GM11168 (cell line): Measurements from ENCODE around the gene CLEC17A.
"Not testable (repeated sequence)": the region's sequence is repeated elsewhere in the genome, so short reads cannot be mapped to it uniquely, and the experiment has no call there.

Experiments
- in situ Hi-C: fragments of 300-500 bp; cut with MboI; formaldehyde crosslinking; loops from one replicate; pipeline ENCODE4 v1.12.0; 2022; ENCODE audit warnings: low sequenced_read_pairs; ENCODE audit not compliant: unreplicated experiment

Gene CLEC17A

DNA sequence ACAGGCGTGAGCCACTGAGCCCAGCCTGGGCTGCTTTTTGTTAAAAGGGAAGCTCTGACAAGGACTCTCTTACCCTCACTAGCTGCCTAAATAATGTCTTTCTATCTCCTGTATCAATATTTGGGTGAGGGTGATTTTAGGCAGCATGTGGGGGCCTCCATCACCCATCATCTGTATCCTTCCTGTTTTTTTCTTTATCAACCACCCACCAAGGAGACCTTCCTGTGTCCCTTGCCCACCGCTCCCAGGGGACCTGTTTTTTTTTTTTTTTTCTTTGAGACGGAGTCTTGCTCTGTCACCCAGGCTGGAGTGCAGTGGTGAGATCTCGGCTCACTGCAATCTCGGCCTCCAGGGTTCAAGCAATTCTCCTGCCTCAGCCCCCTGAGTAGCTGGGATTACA lies 5.6 kb upstream of the CLEC17A start:
- in situ Hi-C loops = no loop called here

DNA sequence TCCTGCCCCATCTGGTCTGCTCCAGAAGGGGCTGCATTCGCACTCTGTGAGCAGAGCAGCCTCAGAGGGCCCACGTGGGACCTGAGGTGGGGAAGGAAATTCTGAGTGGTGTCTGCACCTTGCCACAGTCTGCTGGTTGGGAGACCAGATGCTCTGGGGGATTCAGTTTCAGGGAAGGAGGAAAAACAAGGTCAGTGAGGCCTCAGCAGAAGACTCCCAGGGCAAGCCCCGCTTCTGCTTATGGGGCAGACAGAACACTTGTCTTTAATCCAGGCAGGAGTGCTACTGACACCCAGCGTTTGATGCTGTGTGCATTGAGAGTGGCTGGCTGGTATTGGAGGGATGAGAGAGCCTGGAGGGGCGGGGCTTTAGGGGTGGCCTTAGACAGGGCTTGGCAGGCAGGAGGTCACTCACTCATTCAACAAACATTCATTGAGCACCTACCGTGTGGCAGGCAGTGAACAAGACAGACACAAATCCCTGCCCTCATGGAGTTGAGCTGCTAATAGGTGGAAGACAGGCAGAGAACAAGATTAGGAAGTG lies 4.9 kb upstream of the CLEC17A start:
- in situ Hi-C loops = no loop called here

DNA sequence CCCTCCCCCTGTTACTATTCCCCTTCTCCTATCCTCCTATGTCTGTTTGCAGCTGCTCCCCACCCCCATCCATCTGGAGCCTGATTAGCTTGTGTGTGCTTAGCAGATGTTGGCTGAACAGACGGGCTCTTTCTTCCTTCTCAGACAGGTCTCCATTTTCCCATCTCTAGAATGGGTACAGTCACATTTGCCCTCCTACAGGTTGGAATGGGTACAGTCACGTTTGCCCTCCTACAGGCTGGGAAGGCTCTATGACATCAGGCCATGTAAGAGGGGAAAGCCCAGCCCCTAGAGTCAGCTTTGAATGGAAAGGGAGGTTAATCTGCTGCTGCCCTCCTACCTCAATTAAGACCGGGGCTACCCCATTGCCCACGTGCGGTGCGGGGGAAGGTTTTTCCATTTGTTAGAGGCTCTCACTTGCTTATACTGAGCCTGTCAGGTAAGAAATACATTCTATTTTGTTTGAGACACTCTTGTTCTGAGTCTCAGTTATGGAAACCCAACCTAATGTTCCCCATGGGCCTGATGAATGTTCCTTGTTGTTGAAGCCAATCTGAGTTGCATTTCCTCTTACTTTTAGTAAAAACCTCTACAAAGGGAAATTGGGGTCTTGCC lies 2.2 kb upstream of the CLEC17A start:
- in situ Hi-C loops = no loop called here

DNA sequence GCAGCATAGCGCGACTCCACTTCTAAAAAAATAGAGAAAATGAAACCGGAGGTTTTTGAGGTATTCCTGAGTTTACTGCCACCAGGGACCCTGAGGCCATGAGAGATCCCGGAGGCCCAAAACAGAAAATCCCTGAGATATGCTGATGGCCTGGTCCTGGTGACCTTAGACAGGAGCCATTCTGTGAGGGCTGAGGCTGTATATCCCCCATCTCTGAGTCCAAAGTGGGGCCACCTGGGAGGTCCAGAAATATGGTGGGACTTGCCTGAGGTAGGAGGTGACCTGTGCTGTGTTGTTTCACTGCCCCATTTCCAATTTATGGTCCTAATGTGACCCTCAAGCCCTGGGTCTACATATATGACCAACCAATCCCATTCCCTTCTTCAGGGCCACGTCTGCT lies 1.5 kb downstream of the CLEC17A start:
- in situ Hi-C loops = not testable (repeated sequence)

DNA sequence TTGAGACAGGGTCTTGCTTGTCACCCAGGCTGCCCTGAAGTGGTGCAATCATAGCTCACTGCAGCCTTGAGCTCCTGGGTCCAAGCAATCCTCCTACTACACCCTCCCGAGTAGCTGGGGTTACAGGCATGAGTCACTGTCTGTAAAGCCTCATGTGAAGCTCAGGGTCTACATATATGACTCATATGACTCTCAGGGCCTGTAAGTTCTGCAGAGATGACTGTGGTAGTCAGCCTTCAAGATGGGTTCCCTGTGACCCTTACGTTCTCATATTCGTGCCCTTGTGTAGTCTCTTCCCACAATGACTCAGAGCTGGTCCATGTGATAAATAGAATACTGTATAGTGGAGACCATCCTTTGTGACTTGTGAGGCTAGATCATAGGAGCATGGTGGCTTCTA lies 2.3 kb downstream of the CLEC17A start:
- in situ Hi-C loops = not testable (repeated sequence)

DNA sequence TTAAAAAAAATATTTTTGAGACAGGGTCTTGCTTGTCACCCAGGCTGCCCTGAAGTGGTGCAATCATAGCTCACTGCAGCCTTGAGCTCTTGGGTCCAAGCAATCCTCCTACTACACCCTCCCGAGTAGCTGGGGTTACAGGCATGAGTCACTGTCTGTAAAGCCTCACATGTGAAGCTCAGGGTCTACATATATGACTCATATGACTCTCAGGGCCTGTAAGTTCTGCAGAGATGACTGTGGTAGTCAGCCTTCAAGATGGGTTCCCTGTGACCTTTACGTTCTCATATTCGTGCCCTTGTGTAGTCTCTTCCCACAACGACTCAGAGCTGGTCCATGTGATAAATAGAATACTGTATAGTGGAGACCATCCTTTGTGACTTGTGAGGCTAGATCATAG lies 6.5 kb downstream of the CLEC17A start:
- in situ Hi-C loops = not testable (repeated sequence)

DNA sequence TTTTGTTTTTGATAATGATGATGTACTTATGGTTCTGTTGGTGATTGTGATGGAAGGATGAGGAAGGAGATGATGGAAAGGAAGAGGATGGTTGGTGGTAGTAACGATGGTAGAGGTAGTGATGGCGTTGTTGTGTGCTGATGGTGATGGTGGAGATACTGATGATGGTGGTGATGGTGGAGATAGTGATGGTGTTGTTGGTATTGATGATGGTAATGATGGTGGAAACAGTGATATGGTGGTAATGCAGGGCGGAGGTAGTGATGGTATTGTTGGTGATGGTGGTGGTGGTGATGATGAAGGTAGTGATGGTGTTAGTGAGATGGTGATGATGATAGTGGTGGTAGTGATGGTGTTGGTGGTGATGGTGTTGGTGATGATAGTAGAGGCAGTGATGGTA lies 12.7 kb downstream of the CLEC17A start:
- in situ Hi-C loops = no loop called here

DNA sequence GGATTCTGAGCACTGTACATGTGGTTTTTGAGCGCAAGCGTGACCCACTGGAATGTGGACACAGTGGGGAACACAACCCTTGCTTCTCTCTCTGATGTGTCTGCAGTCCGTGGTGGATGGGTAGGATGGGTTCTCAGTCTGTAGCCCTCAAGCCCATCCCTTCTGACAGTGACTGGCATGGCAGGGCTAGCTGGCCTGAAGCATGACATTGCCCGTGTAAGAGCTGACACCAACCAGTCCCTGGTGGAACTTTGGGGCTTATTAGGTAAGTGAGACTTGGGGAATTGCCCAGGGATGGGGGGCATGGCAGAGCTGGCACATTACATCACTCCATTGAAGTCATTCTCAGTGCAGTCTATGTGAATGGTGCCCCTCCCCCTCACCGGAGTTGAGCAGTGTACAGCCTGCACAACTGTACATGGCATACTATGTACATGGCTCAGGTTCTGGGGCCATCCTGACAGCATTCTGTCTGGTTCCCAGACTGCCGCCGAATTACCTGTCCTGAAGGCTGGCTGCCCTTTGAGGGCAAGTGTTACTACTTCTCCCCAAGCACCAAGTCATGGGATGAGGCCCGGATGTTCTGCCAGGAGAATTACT lies 16.8 kb downstream of the CLEC17A start:
- in situ Hi-C loops = no loop called here

DNA sequence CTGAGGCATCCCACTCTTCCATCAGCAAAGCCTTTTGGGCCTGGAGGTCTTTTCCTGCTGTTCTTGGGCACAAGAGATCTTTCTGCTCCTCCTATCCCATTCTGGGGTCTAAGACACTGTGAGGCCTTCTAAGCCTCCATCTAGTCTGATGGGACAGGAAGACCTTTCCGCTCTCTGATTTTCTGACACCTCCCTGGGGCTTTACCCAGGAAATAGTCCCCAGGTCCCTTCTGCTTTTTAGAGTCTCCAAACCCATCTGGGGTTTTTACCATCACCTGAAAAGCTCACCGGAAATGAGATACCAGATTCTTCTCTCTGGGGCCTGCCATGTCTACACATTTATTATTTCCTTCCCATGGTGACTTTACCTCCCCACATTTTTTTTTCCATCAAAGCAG lies 21.1 kb downstream of the CLEC17A start:
- in situ Hi-C loops = no loop called here

DNA sequence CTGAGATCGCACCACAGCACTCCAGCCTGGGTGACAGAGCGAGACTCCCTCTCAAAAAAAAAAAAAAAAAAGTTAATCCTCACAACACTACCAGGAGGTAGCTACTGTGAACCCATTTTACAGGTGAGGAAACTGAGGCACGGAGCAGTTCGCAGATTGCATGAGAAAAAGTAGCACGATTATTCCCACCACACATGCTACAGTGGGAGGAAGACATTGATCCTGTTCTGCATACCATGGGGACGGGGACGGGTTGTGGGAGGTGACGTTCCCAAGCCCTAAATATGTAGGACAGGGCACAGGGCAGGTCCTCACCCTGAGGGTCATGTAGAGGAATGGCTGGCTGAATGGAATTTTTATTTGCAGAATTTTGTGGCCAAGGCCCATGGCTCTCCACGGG lies 23.7 kb downstream of the CLEC17A start:
- in situ Hi-C loops = no loop called here

DNA sequence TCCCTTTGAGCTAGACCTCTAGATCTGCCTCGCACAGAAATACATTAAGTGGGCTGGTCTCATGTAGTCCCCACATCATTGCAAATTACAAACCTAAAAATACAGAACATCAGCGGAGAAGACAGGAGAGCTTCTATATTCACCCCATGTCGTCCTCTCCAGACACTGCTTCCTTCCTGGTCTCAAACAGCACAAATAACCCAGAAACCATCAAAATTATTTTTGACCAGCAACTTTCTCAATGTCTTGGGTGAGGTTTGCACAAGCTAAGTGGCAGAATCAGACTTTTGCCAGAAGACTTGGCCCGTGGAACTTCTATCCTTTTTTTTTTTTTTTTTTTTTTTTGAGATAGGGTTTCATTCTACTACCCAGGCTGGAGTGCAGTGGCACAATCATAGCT lies 28.2 kb downstream of the CLEC17A start:
- in situ Hi-C loops = no loop called here

DNA sequence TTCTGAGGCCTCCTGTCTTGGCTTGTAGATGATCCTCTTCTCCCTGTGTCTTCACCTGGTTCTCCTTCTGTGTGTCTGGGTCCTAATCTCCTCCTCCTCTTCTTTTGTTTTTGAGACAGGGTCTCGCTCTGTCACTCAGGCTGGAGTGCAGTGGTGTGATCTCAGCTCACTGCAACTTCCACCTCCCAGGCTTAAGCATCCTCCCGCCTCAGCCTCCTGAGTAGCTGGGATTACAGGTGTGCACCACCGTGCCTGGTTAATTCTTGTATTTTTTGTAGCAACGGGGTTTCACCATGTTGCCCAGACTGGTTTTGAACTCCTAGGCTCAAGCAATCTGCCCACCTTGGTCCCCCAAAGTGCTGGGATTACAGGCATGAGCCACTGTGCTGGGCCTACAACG lies 29.4 kb downstream of the CLEC17A start:
- in situ Hi-C loops = not testable (repeated sequence)

DNA sequence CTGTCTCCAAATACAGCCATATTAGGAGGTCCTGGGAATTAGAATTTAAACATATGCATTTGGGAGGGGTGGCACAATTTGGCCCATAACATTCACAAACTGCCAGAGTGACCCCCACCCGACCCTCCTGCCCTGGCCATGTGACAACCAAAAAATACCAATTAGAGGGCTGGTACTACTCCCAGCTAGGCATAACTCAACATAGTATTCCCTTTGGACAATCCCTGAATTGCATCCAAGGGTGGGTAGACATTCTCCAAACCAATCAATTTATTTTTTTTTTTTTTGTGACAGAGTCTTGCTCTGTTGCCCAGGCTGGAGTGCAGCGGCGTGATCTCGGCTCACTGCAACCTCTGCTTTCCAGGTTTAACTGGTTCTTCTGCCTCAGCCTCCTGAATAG lies 29.8 kb downstream of the CLEC17A start:
- in situ Hi-C loops = no loop called here

DNA sequence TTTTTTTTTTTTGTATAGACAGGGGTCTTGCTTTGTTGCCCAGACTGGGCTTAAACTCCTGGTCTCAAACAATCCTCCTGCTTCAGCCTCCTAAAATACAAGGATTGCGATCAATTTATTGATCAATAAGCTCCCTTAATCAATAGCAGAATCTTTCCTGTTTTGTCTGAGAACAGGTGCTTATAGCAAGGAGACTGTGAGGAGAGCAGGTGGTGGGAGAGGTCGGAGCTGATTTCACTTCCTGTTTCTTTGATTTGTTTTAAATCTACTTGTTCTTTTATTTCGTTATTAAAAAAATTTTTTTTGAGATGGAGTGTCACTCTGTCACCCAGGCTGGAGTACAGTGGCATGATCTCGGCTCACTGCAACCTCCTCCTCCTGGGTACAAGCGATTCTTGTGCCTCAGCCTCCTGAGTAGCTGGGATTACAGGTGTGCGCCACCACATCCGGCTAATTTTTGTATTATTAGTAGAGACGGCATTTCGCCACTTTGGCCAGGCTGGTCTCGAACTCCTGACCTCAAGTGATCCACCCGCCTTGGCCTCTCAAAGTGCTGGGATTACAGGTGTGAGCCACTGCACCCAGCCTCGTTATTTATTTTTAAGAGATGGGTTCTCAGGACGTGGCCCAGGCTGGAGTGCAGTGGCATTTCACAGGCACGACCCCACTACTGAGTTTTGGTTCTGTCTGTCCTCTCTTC lies 30.7 kb downstream of the CLEC17A start:
- in situ Hi-C loops = not testable (repeated sequence)

DNA sequence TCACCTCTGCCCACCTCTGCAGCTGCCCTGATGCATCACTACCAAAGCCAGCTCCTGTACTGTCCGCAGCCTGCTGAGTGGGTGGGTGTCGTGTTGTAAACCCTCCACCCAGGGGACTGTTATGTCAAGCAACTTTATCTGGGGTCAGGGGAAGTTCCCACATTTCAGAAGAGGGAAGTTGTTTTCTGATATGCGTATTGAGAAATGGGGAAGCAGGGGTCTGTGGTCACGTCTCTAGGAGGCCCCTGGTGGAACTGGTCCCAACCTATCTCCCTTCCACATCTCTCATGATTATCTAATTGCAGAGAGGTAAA lies 31.2 kb downstream of the CLEC17A start:
- in situ Hi-C loops = no loop called here

DNA sequence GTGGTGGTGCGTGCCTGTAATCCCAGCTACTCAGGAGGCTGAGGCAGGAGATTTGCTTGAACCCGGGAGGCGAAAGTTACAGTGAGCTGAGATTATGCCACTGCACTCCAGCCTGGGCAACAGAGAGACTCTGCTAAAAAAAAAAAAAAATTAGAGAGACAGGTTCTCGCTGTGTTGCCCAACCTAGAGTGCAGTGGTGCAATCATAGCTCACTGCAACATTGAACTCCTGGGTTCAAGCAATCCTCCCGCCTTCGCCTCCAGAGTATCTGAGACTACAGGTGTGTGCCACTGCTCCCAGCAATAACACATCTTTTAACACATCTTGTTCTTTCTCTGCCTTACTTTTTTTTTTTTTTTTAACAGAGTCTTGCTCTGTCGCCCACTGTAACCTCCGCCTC lies 32.7 kb downstream of the CLEC17A start:
- in situ Hi-C loops = no loop called here

DNA sequence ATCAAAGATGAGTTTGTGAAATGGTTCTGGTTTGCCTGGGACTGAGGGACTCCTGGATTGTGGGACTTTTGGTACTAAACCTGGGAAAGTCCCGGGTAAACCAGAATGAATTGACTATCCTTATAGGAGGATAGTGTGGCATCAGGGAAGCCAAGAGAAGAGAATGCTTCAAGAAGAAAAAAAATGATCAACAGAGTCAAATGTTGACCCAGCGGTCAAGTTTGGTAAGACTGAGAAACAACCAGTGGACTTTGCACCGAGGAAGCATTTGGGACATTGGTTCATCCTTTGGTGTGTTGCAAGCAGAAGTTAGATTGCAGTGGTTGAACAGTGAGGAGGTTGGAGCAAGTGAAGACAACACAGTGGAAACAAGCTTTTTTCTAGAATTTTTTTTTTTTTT lies 33.5 kb downstream of the CLEC17A start:
- in situ Hi-C loops = no loop called here

DNA sequence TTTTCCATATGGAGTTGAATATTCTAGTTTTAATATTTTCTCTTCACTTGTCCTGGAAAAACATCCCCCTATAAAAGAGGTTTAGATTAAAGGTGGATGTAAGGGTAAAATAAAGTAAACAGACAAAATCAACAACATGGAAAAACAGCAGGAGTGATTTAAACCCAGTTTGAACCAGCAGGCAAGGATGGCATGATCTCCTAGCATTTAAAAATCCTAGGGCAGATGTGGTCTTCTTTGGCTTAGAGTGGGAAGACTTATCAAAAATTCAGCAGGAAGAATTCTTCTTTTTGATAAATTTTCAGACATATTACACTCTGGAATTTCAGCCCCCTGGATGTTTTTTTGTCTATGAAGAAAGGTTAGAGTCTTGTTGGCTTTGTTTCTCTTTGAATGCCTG lies 36.5 kb downstream of the CLEC17A start:
- in situ Hi-C loops = no loop called here

DNA sequence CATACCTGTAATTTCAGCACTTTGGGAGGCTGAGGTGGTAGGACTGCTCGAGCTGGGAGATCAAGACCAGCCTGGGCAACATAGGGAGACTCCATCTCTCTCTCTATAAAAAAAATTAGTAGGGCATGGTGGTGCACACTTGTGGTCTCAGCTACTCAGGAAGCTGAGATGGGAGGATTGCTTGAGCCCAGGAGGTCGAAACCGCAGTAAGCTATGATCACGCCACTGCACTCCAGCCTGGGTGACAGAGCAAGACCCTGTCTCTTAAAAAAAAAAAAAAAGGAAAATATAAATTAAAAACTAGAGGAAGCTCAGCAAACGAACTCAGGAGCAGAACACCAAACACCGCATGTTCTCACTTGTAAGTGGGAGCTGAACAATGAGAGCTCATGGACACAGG lies 41.6 kb downstream of the CLEC17A start:
- in situ Hi-C loops = not testable (repeated sequence)

DNA sequence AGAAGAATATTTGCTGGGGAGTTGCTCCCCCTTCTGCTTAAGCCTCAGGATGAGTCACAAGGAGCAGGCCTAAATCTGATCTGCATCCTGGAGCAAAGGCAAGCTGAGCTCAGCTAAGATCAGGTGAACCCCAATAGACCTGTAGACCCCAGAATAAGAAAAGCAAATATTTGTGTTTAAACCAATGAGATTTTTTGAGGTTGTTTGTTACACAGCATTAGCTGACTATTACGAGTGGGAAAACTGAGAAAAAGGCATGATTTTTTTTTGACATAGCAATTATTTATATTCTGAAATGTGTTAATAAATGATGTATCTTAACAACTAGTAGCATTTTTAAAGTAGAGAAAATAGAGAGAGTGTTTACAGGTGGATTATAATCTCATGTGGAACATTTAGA lies 46.7 kb downstream of the CLEC17A start:
- in situ Hi-C loops = no loop called here

DNA sequence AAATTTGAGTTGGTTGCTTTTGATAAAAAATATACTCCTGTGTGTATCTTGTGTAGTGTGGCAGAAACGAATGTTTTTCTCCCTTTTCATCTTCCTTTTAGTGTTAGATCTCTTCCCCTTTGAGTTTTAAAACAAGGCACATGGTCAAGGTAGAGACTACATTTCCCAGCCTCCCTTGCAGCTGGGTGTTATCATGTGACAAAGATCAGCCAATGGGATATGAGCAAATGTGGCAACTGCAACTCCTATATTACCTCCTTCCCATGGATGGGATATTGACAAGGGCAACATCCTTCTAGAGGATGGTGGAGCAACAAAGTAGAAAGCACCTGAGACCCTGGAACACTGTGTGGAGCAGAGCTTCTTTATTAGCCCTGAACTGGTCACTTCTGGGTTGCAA lies 49.4 kb downstream of the CLEC17A start:
- in situ Hi-C loops = no loop called here
